G401 (cell line): ENCODE measurements around the gene SMIM34. TPM values are rescaled to one million over a fixed set of nuclear protein-coding genes. Genes with fewer than 3 reads are reported as not detected.
"Not testable (repeated sequence)": the region's sequence is repeated elsewhere in the genome, so short reads cannot be mapped to it uniquely, and the experiment has no call there.

Source experiments
- DNase-seq: peaks from one replicate; pipeline ENCODE4 v3.0.0-alpha.2; 2015; ENCODE audit warnings: low spot score
- in situ Hi-C: cut with HindIII; loops from 2 replicates; pipeline ENCODE4 v1.10.0; 2016; ENCODE audit warnings: low sequenced_read_pairs, mixed read lengths
- total RNA-seq: library from RNA; depleted of rRNA; stranded (reverse); fragments of >200 nt; shearing (Covaris generic); gene quantifications from 2 replicates; pipeline ENCODE4 v1.2.3, GENCODE V29; 2014; rRNA removed

The SMIM34 gene
- total RNA-seq, result 0.68 TPM in 1 of 2 replicates, not detected in the other

GRCh38 chr21:34423805-34424204, at the start of gene SMIM34:
SMIM34 (minus strand) TSS chr21:34423951; CDS start chr21:34423839, 112 bp downstream.
- in situ Hi-C loops, DNase-seq: not testable (repeated sequence)

GRCh38 chr21:34467333-34467732, 43.6 kb upstream of the SMIM34 start:
- in situ Hi-C loops, DNase-seq: not testable (repeated sequence)

GRCh38 chr21:34459426-34459825, 35.7 kb upstream of the SMIM34 start:
- in situ Hi-C loops, DNase-seq: not testable (repeated sequence)

GRCh38 chr21:34458266-34458665, 34.5 kb upstream of the SMIM34 start:
- in situ Hi-C loops, DNase-seq: not testable (repeated sequence)

- in situ Hi-C loops, result not testable (repeated sequence)
These were observed 32.4 kb upstream of the SMIM34 start for GRCh38 chr21:34456180-34456579.

GRCh38 chr21:34455628-34456027, 31.9 kb upstream of the SMIM34 start:
- DNase-seq, in situ Hi-C loops: not testable (repeated sequence)

More at GRCh38 chr21:34456180-34456579, 32.4 kb upstream of the SMIM34 start:
- not testable (repeated sequence) for DNase-seq

GRCh38 chr21:34447018-34447417, 23.3 kb upstream of the SMIM34 start:
- DNase-seq, in situ Hi-C loops: not testable (repeated sequence)

- in situ Hi-C loops, DNase-seq: not testable (repeated sequence)
These were observed 19.7 kb upstream of the SMIM34 start for GRCh38 chr21:34443486-34443885.

GRCh38 chr21:34429710-34430109, 6.0 kb upstream of the SMIM34 start:
- DNase-seq, in situ Hi-C loops: not testable (repeated sequence)

GRCh38 chr21:34428441-34428840, 4.7 kb upstream of the SMIM34 start:
- DNase-seq, in situ Hi-C loops: not testable (repeated sequence)

GRCh38 chr21:34427339-34427738, 3.6 kb upstream of the SMIM34 start:
- DNase-seq, in situ Hi-C loops: not testable (repeated sequence)

GRCh38 chr21:34417448-34418077, 6.2 kb downstream of the SMIM34 start:
- DNase-seq, in situ Hi-C loops: not testable (repeated sequence)

- DNase-seq, in situ Hi-C loops: not testable (repeated sequence)
These were observed 16.5 kb downstream of the SMIM34 start for GRCh38 chr21:34407294-34407693.

GRCh38 chr21:34406676-34407075, 17.1 kb downstream of the SMIM34 start:
- DNase-seq, in situ Hi-C loops: not testable (repeated sequence)

- in situ Hi-C loops, DNase-seq: not testable (repeated sequence)
These were observed 17.6 kb downstream of the SMIM34 start for GRCh38 chr21:34406102-34406501.

- in situ Hi-C loops, DNase-seq: not testable (repeated sequence)
These were observed 18.1 kb downstream of the SMIM34 start for GRCh38 chr21:34405686-34406085.

- in situ Hi-C loops, result not testable (repeated sequence)
These were observed 19.0 kb downstream of the SMIM34 start for GRCh38 chr21:34404742-34405141.

GRCh38 chr21:34400522-34400921, 23.2 kb downstream of the SMIM34 start:
- in situ Hi-C loops, result not testable (repeated sequence)

More at GRCh38 chr21:34404742-34405141, 19.0 kb downstream of the SMIM34 start:
- not testable (repeated sequence) for DNase-seq

GRCh38 chr21:34383724-34384415, 39.9 kb downstream of the SMIM34 start:
- in situ Hi-C loops, DNase-seq: not testable (repeated sequence)

More at GRCh38 chr21:34400522-34400921, 23.2 kb downstream of the SMIM34 start:
- not testable (repeated sequence) for DNase-seq

- in situ Hi-C loops, DNase-seq: not testable (repeated sequence)
These were observed 40.6 kb downstream of the SMIM34 start for GRCh38 chr21:34383138-34383537.
